ENCODE results near the gene ENTPD6. TPM values are rescaled to one million over a fixed set of nuclear protein-coding genes. Genes with fewer than 3 reads are reported as not detected.

ENTPD6 gene
- total RNA-seq, 1 experiment from 2014 or later: 57.9 TPM

Other genes with a start within 250 kb of the ENTPD6 start
- gene CST7, start 246.4 kb upstream of the ENTPD6 start, total RNA-seq (2014; rRNA removed; shearing (Covaris generic)): 4.2 and 6.8 TPM in 2 replicates
- 129 and 214 TPM in 2 replicates for gene APMAP, start 203.0 kb upstream of the ENTPD6 start, total RNA-seq (2014; rRNA removed; shearing (Covaris generic))
- gene ACSS1, start 137.6 kb upstream of the ENTPD6 start, total RNA-seq (2014; rRNA removed; shearing (Covaris generic)): 0.17 and 0.32 TPM in 2 replicates
- gene VSX1, start 113.6 kb upstream of the ENTPD6 start, total RNA-seq (2014; rRNA removed; shearing (Covaris generic)): 0.32 TPM in 1 of 2 replicates, not detected in the other
- 94.7 and 131 TPM in 2 replicates for gene PYGB, start 52.4 kb downstream of the ENTPD6 start, total RNA-seq (2014; rRNA removed; shearing (Covaris generic))
- gene ABHD12, start 195.1 kb downstream of the ENTPD6 start, total RNA-seq (2014; rRNA removed; shearing (Covaris generic)): 99.0 and 130 TPM in 2 replicates
- gene GINS1, start 212.0 kb downstream of the ENTPD6 start, total RNA-seq (2014; rRNA removed; shearing (Covaris generic)): 31.5 and 41.3 TPM in 2 replicates

Data from M059J (cell line).